ENCODE data around the gene MAPK6. TPM values are rescaled to one million over a fixed set of nuclear protein-coding genes. Genes with fewer than 3 reads are reported as not detected.

Gene MAPK6
- polyA plus RNA-seq, 3 donors = 8.6 to 11.0 (median 10.2) TPM

GRCh38 chr15:52023169-52023922 is 4.3 kb downstream of the MAPK6 start:
- Histone ChIP-seq H3K4me1 (ENCODE audit: control insufficient read depth in 1 of 2, insufficient read depth in 2 of 2, low read length in 2 of 2) (peaks cover 13 to 33% of the 10 kb centered on the region in 2 donors), H3K4me2 (replicated peaks; ENCODE audit: extremely low read depth, low read length, poor library complexity, severe bottlenecking) (no peak overlapping the region), H3K36me3 (replicated peaks in 1 of 2; ENCODE audit: control insufficient read depth in 1 of 2, insufficient read depth in 2 of 2, low read length in 2 of 2) (peaks cover 0 to 2% of the 10 kb centered on the region in 2 donors), H2AFZ (ENCODE audit: insufficient read depth, low read depth, low read length, poor library complexity, severe bottlenecking) (no peak overlapping the region), H3K9ac (ENCODE audit: insufficient read depth, low read length, poor library complexity, severe bottlenecking) (no peak overlapping the region), H3K9me3 (replicated peaks in 1 of 2; ENCODE audit: control insufficient read depth in 1 of 2, insufficient read depth in 1 of 2, low read length in 2 of 2) (no peaks in the 10 kb centered on the region), H3K4me3 (replicated peaks in 1 of 3; ENCODE audit: low read depth in 2 of 3, low read length in 3 of 3) (no peak overlapping the region), H3K79me2 (ENCODE audit: insufficient read depth, low read length) (peaks cover 86% of the 10 kb centered on the region), H4K20me1 (ENCODE audit: insufficient read depth, low read length) (peaks cover 84% of the 10 kb centered on the region), H3K27ac (ENCODE audit: low read depth in 1 of 2, low read length in 2 of 2) (no peak overlapping the region), H3K27me3 (ENCODE audit: control insufficient read depth in 2 of 2, insufficient read depth in 2 of 2, low read length in 2 of 2) (no peaks in the 10 kb centered on the region)
- intact Hi-C loops (cut with micrococcal nuclease) = no loop called here
- Mint-ChIP-seq H3K9me3 (peaks cover 0 to 2% (median 0%) of the 10 kb centered on the region in 7 donors), H3K4me3 (no peak overlapping the region), H3K27me3 (ENCODE audit: low read depth in 3 of 3) (peaks cover 1 to 5% (median 2%) of the 10 kb centered on the region in 3 donors), H3K4me1 (peaks cover 26% of the 10 kb centered on the region), H3K27ac (peak overlapping the region in 1 of 7 donors; percentile 67), H3K36me3 (peaks cover 3 to 10% of the 10 kb centered on the region in 2 donors)
- no peak for TF ChIP-seq CTCF (IDR thresholded peaks at IDR 0.05)
- 100% methylated on average over 2 of the region's 13 CpGs for WGBS (ENCODE audit: insufficient coverage)
- DNase-seq = no peak

GRCh38 chr15:52028431-52029093 is 9.5 kb downstream of the MAPK6 start:
- Mint-ChIP-seq H3K4me1 (peaks cover 11% of the 10 kb centered on the region), H3K36me3 (peaks cover 16 to 34% of the 10 kb centered on the region in 2 donors), H3K27ac (peak overlapping the region in 3 of 7 donors; percentile 11 to 59 (median 19)), H3K4me3 (no peak overlapping the region), H3K9me3 (peaks cover 5 to 14% (median 8%) of the 10 kb centered on the region in 7 donors), H3K27me3 (ENCODE audit: low read depth in 3 of 3) (no peaks in the 10 kb centered on the region)
- peaks cover 99% of the 10 kb centered on the region for H3K79me2 ChIP-seq (ENCODE audit: insufficient read depth, low read length)
- H3K27ac ChIP-seq (ENCODE audit: low read depth in 1 of 2, low read length in 2 of 2) = no peak overlapping the region
- no peak overlapping the region for H3K4me3 ChIP-seq (replicated peaks in 1 of 3; ENCODE audit: low read depth in 2 of 3, low read length in 3 of 3)
- H3K4me2 ChIP-seq (replicated peaks; ENCODE audit: extremely low read depth, low read length, poor library complexity, severe bottlenecking) = no peak overlapping the region
- H3K9ac ChIP-seq (ENCODE audit: insufficient read depth, low read length, poor library complexity, severe bottlenecking) = no peak overlapping the region
- H2AFZ ChIP-seq (ENCODE audit: insufficient read depth, low read depth, low read length, poor library complexity, severe bottlenecking) = no peak overlapping the region
- 92% methylated on average over 4 of the region's 5 CpGs for WGBS (ENCODE audit: insufficient coverage)
- DNase-seq = no peak
- peaks cover 3 to 11% of the 10 kb centered on the region in 2 donors for H3K36me3 ChIP-seq (replicated peaks in 1 of 2; ENCODE audit: control insufficient read depth in 1 of 2, insufficient read depth in 2 of 2, low read length in 2 of 2)
- H4K20me1 ChIP-seq (ENCODE audit: insufficient read depth, low read length) = peaks cover 93% of the 10 kb centered on the region
- H3K27me3 ChIP-seq (ENCODE audit: control insufficient read depth in 2 of 2, insufficient read depth in 2 of 2, low read length in 2 of 2) = no peaks in the 10 kb centered on the region
- peaks cover 0 to 6% of the 10 kb centered on the region in 2 donors for H3K4me1 ChIP-seq (ENCODE audit: control insufficient read depth in 1 of 2, insufficient read depth in 2 of 2, low read length in 2 of 2)
- intact Hi-C loops (cut with micrococcal nuclease) = no loop called here
- no peak for TF ChIP-seq CTCF (IDR thresholded peaks at IDR 0.05)
- peaks cover 6% of the 10 kb centered on the region in 2 donors for H3K9me3 ChIP-seq (replicated peaks in 1 of 2; ENCODE audit: control insufficient read depth in 1 of 2, insufficient read depth in 1 of 2, low read length in 2 of 2)

Data from CD14-positive monocyte (primary cell).